ENCODE results near the gene KRT78. TPM values are rescaled to one million over a fixed set of nuclear protein-coding genes. Genes with fewer than 3 reads are reported as not detected.

The KRT78 gene
- total and polyA plus RNA-seq, 11 donors: 0.14 TPM; not detected in 10

DNA sequence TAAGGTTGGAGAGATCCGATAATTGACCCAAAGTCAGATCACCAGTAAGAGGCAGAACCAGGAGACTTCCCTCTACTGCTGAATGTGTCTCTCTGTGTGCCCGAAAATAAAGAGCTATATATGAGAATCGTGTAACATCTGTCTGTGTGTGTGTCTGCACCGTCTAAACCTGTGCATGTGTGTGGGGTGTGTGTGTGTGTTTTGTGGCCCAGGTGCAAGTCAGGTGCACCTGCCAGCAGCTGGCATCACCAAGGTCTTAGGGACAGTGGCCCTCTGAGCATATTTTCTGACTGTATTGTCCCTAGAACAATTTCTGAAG is 24.7 kb upstream of the KRT78 start:
- intact Hi-C loops (cut with DNase I): loop anchor here in 3 of 10 donors (5.0 kb wide), 2 partner anchors 291 to 501 kb away; no protein-coding TSS in a partner anchor
- no peaks in the 10 kb centered on the region for H3K9me3 ChIP-seq
- H3K27ac ChIP-seq: peak overlapping the region; percentile 39 to 76 (median 64)
- H3K27me3 ChIP-seq: no peaks in the 10 kb centered on the region
- ATAC-seq (no peak), DNase-seq (no peak)
- peak overlapping the region in 7 of 12 donors; percentile 46 to 63 (median 56) for H3K4me3 ChIP-seq
- WGBS, 4 donors: 70 to 96% (median 74%) methylated on average over 2 to 4 of the region's 4 CpGs
- H3K36me3 ChIP-seq: no peaks in the 10 kb centered on the region
- TF ChIP-seq, protein P1, sequence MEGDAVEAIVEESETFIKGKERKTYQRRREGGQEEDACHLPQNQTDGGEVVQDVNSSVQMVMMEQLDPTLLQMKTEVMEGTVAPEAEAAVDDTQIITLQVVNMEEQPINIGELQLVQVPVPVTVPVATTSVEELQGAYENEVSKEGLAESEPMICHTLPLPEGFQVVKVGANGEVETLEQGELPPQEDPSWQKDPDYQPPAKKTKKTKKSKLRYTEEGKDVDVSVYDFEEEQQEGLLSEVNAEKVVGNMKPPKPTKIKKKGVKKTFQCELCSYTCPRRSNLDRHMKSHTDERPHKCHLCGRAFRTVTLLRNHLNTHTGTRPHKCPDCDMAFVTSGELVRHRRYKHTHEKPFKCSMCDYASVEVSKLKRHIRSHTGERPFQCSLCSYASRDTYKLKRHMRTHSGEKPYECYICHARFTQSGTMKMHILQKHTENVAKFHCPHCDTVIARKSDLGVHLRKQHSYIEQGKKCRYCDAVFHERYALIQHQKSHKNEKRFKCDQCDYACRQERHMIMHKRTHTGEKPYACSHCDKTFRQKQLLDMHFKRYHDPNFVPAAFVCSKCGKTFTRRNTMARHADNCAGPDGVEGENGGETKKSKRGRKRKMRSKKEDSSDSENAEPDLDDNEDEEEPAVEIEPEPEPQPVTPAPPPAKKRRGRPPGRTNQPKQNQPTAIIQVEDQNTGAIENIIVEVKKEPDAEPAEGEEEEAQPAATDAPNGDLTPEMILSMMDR (IDR thresholded peaks at IDR 0.05): no peak
- TF ChIP-seq POLR2A (IDR thresholded peaks at IDR 0.05): no peak
- H3K4me1 ChIP-seq: peaks cover 0 to 39% (median 10%) of the 10 kb centered on the region in 12 donors

DNA sequence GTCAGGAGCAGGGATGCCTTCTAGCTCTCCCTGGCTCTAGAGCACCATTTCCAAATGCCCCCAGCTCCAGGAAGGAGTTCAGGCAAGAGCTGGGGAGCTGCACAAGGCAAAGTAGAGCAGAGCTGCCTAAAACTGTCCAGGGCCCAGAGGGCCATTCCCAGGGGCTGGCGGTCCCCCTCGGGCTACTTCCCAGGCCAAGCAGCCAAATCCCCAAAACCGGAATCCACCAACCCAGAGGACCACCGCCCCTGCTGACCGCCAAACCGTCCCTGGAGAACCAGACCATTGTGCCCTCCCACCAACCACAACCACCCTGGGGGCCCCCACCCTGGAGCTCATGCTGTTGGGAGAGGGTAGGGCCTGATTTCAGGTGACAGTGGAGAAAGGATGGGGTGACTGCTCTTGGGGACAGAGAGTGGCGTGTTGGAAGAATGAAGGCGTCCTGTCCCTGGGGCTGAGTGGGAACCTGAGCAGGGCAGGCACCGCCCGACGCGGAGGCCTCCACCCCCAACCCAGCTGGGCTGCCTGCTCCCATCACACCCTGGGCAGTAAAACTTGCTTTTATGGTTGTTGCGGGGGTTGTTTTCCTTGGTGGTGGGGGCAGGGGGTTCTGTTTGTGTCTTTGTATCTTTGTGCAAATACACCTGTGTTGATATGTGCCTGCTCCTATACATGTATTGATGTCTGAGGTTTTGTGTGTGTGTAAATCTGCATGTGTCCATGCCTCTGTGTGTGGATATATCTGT is 24.0 kb upstream of the KRT78 start:
- Histone ChIP-seq H3K27me3 (no peaks in the 10 kb centered on the region), H3K27ac (peak overlapping the region in 5 of 12 donors; percentile 47 to 76 (median 64)), H3K36me3 (no peaks in the 10 kb centered on the region), H3K4me1 (peaks cover 0 to 39% (median 10%) of the 10 kb centered on the region in 12 donors), H3K9me3 (no peaks in the 10 kb centered on the region), H3K4me3 (no peak overlapping the region)
- intact Hi-C loops (cut with DNase I): loop anchor here in 3 of 10 donors (5.0 kb wide), 2 partner anchors 291 to 501 kb away; no protein-coding TSS in a partner anchor
- DNase-seq (no peak), ATAC-seq (no peak)
- WGBS, 4 donors: 90 to 95% (median 93%) methylated on average over 11 to 13 of the region's 13 CpGs
- no peak for TF ChIP-seq POLR2A (IDR thresholded peaks at IDR 0.05)
- TF ChIP-seq, protein P1 (IDR thresholded peaks at IDR 0.05): no peak

- 57 to 73% (median 66%) methylated on average over 9 of the region's 9 CpGs for WGBS, 4 donors
- TF ChIP-seq, protein P1 (IDR thresholded peaks at IDR 0.05): no peak
- no peak for TF ChIP-seq POLR2A (IDR thresholded peaks at IDR 0.05)
- H3K27me3 ChIP-seq: no peaks in the 10 kb centered on the region
- peak overlapping the region in 8 of 12 donors; percentile 6 to 55 (median 32) for H3K27ac ChIP-seq
- H3K9me3 ChIP-seq: no peaks in the 10 kb centered on the region
- DNase-seq (no peak), ATAC-seq (peak in 2 of 4 donors; percentile 15 to 20)
- intact Hi-C loops (cut with DNase I): loop anchor here in 9 of 10 donors (2.0 to 5.0 kb wide), 4 partner anchors 289 to 499 kb away; no protein-coding TSS in a partner anchor
- no peaks in the 10 kb centered on the region for H3K36me3 ChIP-seq
- no peak overlapping the region for H3K4me3 ChIP-seq
- peaks cover 0 to 39% (median 10%) of the 10 kb centered on the region in 12 donors for H3K4me1 ChIP-seq
These were observed 22.7 kb upstream of the KRT78 start for GRCh38 chr12:52871291-52872039.

All from heart left ventricle (tissue), 16 donors.